NCI-H1417 (cell line): Measurements from ENCODE around the gene MARCHF4.

Source experiments
- DNase-seq, 3 experiments: peaks; one replicate each; lab custom pipeline; 2025; lab: John Stamatoyannopoulos, UW

Gene MARCHF4

GRCh38 chr2:216350214-216350791 is 22.0 kb downstream of the MARCHF4 start:
- DNase-seq = no peak

DNA sequence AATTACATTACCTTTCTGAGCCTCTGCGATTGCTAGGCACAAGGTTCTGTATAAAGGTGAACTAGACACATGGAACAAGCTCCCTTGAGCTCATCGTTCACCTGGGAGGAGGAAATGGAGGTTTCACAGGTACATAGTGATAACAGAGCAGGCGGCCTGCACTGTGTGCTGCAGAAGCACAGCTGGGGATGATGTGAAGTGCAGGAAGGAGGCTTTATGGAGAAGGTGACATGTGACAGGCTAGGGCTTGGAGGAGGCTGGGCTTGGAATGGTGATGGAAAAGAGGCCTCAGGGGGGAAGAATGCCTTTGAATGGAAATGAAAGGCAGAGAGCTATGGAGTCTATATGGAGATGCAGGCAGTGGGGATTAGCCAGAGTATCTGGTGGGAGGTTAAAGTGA is 22.9 kb downstream of the MARCHF4 start:
- DNase-seq = peak; percentile 29 to 58 (median 34)

DNA sequence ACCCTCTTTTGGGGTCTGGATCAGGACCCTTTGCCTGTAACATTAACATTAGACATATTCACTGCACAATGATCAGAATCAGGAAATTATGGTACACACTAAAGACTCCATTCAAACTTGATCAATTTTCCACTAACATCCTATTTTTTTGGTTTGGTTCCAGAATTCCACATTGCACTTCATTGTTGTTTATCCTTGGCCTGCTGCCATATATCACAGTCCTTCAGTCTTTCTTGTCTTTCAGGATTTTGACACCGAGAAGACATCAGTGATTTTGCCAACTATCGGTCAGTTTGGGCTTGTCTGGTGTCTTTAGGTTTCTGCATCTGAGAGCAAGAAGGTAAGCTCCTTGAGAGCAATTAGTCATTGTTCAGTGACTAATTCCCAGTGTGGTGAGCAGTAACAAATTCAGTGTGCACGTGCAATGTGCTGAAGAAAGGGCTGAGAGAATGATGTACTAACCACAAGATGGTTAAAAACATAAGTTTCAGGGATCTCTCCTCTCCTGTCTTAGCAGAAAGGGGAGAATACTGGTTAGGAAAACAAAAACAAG is 23.5 kb downstream of the MARCHF4 start:
- no peak for DNase-seq

DNA sequence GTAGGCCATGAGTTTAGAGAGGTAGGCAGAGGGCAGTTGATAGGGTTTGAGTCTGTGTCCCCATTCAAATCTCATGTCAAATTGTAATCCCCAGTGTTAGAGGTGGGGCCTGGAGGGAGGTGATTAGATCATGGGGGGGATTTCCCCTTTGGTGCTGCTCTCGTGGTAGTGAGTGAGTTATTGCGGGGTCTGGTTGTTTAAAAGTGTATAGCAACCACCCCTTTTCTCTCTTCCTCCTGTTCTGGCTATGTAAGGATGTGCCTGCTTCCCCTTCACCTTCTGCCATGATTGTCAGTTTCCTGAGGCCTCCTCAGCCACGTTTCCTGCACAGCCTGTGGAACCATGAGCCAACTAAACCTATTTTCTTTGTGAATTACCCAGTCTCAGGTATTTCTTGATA is 25.5 kb downstream of the MARCHF4 start:
- no peak for DNase-seq

DNA sequence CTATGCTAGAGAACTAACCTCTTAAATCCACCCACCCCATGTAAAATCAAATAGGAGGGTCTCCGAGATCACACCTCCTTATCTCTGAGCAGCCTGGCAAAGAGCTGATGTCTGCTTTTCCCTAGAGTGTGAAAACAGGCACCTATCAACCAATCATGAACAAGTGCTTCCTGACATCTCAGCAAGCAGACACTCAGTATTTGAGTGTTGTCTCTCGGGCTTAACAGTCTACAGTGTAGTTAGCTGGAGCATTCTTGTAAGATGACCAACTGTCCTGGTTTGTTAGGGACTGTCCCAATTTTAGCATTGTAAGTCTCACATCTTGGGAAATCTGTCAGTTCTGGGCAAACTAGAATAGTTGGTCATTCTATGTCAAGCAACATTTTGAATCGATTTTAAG is 26.4 kb downstream of the MARCHF4 start:
- no peak for DNase-seq

- no peak for DNase-seq
These were observed 27.4 kb downstream of the MARCHF4 start for GRCh38 chr2:216344950-216345300.

DNA sequence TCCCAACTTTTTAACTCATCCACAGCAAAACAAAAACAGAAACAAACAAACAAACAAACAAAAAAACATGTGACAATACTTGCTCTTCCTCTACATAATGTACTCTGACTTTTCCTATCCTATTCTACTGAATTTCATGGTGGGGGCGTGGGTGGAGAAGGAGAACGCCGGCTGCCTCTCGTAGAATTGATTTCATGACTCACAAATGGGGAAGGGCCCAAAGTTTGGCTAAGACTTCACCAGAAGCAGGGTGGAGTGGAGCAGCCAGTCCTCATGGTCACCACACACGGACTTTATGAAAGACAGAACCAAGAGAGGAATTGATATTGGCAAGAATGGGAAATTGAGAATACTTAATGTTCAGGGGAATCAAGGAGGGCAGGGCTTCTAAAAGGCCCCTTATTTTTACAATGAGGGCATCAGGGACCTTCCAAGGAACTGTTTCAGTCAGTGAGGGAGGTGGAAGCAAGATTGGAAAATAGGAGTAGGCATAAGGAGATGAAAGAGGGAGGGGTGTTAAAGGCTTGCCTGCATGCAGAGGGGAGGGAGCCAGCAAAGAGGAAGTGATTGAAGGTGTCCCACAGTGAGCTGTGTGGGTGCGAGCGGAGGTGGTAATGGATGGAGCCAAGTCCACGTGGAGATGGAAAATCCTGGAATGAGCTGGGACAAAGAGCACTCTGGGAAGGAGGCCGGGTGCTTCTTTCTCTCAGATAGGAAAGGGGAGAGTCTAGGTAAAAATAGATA is 27.9 kb downstream of the MARCHF4 start:
- DNase-seq = no peak

- no peak for DNase-seq
These were observed 28.9 kb downstream of the MARCHF4 start for GRCh38 chr2:216343221-216343980.

DNA sequence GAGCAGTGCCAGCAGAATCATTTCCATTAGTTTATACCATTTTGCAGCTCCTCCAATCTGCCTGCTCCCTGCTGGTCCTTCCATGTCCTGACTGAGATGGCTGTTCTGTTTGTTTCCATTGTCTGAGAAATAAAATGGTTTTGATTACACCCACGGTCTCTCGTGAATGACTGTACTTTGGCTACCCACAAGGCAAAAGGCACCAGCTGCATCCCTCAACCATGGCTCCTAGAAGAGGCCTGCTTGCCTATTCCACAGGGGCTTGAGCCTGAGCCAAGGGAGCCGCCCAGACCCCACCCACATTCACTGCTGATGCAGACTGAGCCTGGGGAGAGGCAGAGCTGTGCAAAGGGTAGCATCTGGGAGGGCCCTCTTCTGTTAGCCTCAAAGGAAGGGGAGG is 31.2 kb downstream of the MARCHF4 start:
- peak in 1 of 3 experiments; percentile 40 for DNase-seq

GRCh38 chr2:216340280-216340631 is 32.0 kb downstream of the MARCHF4 start:
- no peak for DNase-seq

DNA sequence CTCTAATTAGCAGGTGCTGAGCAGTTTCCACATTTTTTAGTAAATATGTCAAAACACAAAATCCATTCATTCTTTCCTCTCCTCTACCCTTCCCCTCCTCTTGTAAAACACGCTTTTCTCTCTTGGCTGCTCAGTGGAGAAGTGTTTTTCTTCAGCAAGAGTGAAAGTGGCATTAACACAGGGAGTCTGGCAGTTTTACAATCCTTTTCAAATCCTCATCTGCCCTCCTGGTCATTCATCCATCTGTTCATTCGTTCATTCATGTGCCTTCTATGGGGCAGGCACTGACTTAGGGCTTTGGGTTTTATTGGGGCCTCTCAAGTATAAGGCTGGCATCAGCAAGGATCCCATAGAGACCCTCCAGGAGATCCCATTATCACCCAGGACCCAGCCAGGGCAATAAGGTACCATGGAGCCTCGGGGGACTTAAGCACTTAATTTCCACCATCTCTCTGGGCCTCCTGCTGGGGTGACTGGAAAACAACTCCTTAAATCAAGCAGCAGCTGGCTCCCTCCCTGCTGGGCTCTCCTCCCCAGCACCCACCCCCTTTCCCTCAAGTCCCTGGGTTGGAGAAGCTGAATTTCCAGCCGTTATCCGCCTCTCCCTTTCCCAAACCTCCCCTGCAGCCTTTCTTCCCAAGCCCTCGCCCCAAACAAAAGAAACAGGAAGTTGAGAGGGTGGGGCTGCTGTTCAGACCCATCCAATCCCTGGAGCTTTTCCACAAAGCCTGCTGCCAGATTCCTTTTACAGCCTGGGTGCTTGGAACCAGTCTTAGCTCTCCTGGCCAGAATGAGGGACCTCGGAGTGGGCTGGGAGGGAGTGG is 32.6 kb downstream of the MARCHF4 start:
- peak; percentile 38 to 98 (median 94) for DNase-seq

GRCh38 chr2:216335252-216335651 is 37.0 kb downstream of the MARCHF4 start:
- no peak for DNase-seq

GRCh38 chr2:216328347-216328746 is 43.9 kb downstream of the MARCHF4 start:
- DNase-seq = no peak

DNA sequence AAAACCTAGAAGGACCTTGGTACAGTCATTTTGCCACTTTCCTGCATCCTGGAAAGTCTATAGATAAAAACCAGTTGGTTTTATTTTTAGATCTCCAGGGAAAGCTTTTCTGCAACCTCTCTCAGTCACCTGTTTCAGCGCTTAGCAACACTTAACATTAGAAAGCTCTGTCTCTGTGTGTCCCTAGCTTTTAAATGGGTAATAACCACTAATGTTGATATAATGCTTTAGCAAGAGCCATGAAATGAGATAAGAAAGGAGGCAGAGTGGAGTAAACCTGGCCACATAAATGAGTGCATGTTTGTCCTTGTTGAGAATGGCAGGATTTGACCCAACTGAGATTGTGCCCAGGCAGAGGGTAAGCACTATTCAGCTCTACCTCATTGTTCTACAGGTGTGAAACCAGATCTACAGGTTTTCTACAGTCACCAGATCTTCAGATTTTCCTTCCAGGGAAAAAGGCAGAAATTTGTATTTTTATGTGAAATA is 44.8 kb downstream of the MARCHF4 start:
- peak in 2 of 3 experiments; percentile 9 to 42 for DNase-seq
